SJSA1 (cell line): ENCODE results near the gene GSDMA. TPM values are rescaled to one million over a fixed set of nuclear protein-coding genes. Genes with fewer than 3 reads are reported as not detected.
"Not testable (repeated sequence)": the region's sequence is repeated elsewhere in the genome, so short reads cannot be mapped to it uniquely, and the experiment has no call there.

Experiments
- DNase-seq, 2 experiments: peaks; one replicate each; pipeline ENCODE4 v3.0.0-alpha.2; 2015 to 2020; ENCODE audit warnings: low spot score in 2 of 2, low read depth in 1 of 2
- H3K27ac ChIP-seq: fragments of 250-450 bp; sonication (Bioruptor Pico); 2 replicates; pipeline ENCODE4 v1.5.1; 2020; ENCODE audit warnings: mild to moderate bottlenecking, moderate library complexity
- H3K27me3 ChIP-seq: fragments of 250-450 bp; sonication (Bioruptor Pico); replicated peaks from 2 replicates; pipeline ENCODE4 v1.5.1; 2020; ENCODE audit warnings: mild to moderate bottlenecking, moderate library complexity
- H3K36me3 ChIP-seq: fragments of 250-450 bp; sonication (Bioruptor Pico); 2 replicates; pipeline ENCODE4 v1.5.1; 2020; ENCODE audit warnings: mild to moderate bottlenecking
- H3K4me1 ChIP-seq: fragments of 250-450 bp; sonication (Bioruptor Pico); replicated peaks from 2 replicates; pipeline ENCODE4 v1.6.1; 2021; ENCODE audit warnings: mild to moderate bottlenecking
- H3K4me3 ChIP-seq: fragments of 250-450 bp; sonication (Bioruptor Pico); 2 replicates; pipeline ENCODE4 v1.5.1; 2020; ENCODE audit warnings: mild to moderate bottlenecking
- H3K9me3 ChIP-seq: fragments of 250-450 bp; sonication (Bioruptor Pico); replicated peaks from 2 replicates; pipeline ENCODE4 v1.5.1; 2020; ENCODE audit warnings: mild to moderate bottlenecking
- total RNA-seq: library from RNA; depleted of rRNA; stranded (reverse); fragments of >200 nt; shearing (Covaris generic); gene quantifications from 2 replicates; pipeline ENCODE4 v1.2.3, GENCODE V29; 2014

GSDMA gene
- total RNA-seq, 1 experiment from 2014 or later: not detected

DNA sequence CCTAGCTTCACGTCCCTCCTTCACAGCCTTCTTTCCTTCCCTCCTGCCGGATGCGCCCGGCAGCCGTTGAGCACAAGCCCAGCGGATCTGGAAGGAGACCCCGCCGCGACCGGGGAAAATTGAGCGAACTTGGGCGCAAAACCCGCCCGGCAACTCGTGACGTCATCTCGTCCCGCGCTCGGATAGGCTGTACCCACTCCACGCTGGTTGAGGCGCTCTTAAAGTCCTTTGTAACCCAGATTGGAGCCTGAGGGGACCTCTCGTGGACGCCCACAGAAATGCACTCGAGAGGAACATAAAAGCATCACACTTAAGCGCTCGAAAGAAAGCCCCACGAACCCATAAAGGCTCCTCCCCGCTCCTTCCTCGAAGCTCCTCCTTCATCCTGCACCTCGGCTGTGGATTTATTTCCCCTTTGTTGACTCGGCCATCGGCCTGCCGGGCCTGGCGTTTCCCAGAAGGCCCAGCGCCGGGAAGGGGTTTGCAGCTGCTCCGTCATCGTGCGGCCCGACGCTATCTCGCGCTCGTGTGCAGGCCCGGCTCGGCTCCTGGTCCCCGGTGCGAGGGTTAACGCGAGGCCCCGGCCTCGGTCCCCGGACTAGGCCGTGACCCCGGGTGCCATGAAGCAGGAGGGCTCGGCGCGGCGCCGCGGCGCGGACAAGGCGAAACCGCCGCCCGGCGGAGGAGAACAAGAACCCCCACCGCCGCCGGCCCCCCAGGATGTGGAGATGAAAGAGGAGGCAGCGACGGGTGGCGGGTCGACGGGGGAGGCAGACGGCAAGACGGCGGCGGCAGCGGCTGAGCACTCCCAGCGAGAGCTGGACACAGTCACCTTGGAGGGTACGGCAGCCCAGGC, 17.8 kb downstream of the GSDMA start, which contains the start of gene PSMD3:
PSMD3 (plus strand) TSS at position 457 of the 856 bp plus-strand sequence; CDS start at position 621, 164 bp downstream.
- peak within 1 kb of the TSS; percentile 73 for H3K4me3 ChIP-seq
- H3K36me3 ChIP-seq: peaks cover 28% of the 10 kb centered on the region
- H3K27ac ChIP-seq: peak within 1 kb of the TSS; percentile 74
- H3K27me3 ChIP-seq: no peaks in the 10 kb centered on the region
- peaks cover 18% of the 10 kb centered on the region for H3K4me1 ChIP-seq
- peak; percentile 98 to 99 for DNase-seq
- no peaks in the 10 kb centered on the region for H3K9me3 ChIP-seq

DNA sequence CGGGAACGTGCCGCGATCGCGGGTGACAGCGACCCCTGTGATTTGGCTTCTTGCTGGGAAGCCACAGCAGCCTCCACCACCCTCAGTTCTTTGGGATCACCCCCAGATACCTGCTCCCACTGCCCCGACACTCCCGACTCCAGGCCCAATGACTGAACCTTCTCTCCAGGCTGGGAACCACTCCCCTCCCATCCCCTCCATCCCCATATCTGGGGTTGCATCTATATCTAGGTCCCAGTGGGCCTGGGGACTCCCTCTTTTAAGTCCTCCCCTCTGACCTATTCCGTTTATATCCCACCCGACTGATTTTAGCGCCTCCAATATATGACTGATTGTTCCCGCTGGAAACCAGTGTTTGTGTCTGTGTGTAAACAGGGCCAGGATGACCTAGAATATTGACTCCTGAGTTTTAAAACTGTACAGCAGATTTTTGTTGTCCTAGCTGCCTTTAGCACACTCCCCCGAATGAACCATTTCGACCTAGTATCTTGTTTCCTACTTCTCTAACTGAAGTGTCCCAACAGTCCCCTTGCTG, 18.5 kb downstream of the GSDMA start:
- peaks cover 35% of the 10 kb centered on the region for H3K36me3 ChIP-seq
- peaks cover 18% of the 10 kb centered on the region for H3K4me1 ChIP-seq
- no peaks in the 10 kb centered on the region for H3K9me3 ChIP-seq
- peak in 1 of 2 experiments; percentile 6 for DNase-seq
- peak overlapping the region; percentile 74 for H3K27ac ChIP-seq
- H3K27me3 ChIP-seq: no peaks in the 10 kb centered on the region
- H3K4me3 ChIP-seq: peak overlapping the region; percentile 73

DNA sequence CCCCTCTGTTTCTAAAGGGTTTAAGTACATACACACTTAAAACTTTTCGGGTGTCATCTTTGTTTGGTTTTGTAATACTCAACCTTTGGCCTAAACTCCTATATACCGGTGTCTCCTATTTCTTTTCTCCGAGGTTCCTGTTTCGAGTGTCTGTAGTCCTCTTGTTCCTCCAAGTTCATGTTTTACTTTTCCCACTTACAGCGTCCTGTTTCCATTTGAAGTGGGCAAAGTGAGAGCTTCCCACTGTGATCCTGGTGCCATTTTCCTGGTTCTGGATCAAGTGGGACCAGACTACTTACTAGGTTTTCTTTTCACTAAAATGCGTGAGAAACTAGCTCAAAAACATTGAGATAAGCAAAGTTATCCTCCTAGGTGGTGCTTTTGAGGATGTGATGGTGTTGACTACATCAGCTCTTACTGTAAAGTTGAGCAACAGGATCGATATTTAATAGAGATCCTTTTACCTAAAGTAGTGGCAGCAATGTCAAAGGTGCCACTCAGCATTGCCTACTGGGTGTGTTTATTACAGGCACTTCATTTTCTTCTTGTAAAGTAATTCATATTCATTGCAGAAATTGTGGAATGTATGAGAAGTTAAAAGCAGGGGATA, 19.1 kb downstream of the GSDMA start:
- Histone ChIP-seq H3K9me3 (no peaks in the 10 kb centered on the region), H3K27me3 (no peaks in the 10 kb centered on the region), H3K4me1 (peaks cover 18% of the 10 kb centered on the region), H3K27ac (peak overlapping the region; percentile 5; the same call in 1 of the 2 replicates), H3K36me3 (peaks cover 41% of the 10 kb centered on the region), H3K4me3 (peak overlapping the region; percentile 73)
- no peak for DNase-seq

DNA sequence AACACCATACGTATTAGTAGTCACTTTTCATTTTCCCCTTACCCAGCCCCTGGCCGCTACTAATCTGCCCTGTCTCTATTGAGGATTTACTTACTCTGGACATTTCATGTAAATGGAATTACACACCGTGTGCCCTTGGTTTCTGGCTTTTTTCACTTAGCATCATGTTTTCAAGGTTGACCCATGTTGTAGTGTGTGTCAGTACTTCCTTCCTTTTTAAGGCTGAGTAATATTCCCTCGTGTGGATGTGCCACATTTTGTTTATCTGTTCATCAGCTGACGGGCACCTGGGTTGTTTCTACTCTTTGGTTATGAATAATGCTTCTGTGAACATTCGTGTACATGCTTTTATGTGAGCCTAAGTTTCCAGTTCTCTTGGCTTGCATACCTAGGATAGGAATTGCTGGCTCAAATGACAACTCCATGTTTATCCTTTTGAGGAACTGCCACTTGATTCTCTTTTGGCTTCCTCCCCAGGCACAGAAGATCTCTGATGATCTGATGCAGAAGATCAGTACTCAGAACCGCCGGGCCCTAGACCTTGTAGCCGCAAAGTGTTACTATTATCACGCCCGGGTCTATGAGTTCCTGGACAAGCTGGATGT, 25.5 kb downstream of the GSDMA start:
- no peaks in the 10 kb centered on the region for H3K9me3 ChIP-seq
- H3K27ac ChIP-seq: no peak overlapping the region
- no peaks in the 10 kb centered on the region for H3K27me3 ChIP-seq
- H3K4me1 ChIP-seq: no peaks in the 10 kb centered on the region
- no peak for DNase-seq
- H3K36me3 ChIP-seq: peaks cover 95% of the 10 kb centered on the region
- no peak overlapping the region for H3K4me3 ChIP-seq

DNA sequence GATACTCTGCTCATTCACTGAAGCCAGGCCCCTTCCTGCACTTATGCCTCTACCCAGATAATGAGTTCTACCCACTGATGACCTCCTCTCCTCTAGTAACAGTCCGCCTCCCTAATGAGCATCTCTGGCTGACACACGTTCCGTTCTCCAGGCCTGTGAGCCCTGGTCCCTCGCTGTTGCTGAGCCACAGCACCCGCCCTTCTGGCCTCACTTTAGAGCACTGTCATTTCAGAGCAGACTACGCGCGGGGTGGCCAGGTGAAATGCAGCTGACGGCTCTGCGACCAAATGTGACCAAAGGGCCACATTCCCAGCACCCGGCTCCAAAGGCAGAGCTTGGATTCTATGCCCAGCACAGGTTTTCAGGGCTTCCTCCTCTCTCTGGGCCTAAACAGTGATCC, 31.6 kb downstream of the GSDMA start:
- H3K27me3 ChIP-seq: no peaks in the 10 kb centered on the region
- H3K27ac ChIP-seq: no peak overlapping the region
- H3K4me1 ChIP-seq: no peaks in the 10 kb centered on the region
- no peak for DNase-seq
- H3K36me3 ChIP-seq: peaks cover 87% of the 10 kb centered on the region
- H3K4me3 ChIP-seq: no peak overlapping the region
- H3K9me3 ChIP-seq: no peaks in the 10 kb centered on the region

DNA sequence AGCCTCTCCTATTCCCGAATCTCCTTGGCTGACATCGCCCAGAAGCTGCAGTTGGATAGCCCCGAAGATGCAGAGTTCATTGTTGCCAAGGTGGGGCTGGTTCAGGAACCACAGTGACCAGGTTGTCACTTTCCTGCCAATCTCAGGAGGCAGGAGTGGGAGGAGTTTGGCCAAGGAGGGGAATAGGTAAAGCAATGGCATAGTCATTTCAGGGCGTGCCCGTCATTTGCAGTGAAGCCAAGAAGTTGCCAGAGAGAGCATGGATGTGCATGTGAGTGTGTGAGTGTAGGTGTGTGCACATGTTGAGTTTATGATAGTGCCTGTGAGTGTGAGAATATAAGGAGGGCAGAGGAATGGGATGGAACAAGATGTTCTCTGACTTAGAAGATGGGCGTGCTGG, 32.6 kb downstream of the GSDMA start:
- Histone ChIP-seq H3K4me3 (no peak overlapping the region), H3K36me3 (peaks cover 77% of the 10 kb centered on the region), H3K9me3 (no peaks in the 10 kb centered on the region), H3K4me1 (no peaks in the 10 kb centered on the region), H3K27me3 (no peaks in the 10 kb centered on the region), H3K27ac (no peak overlapping the region)
- DNase-seq: no peak

DNA sequence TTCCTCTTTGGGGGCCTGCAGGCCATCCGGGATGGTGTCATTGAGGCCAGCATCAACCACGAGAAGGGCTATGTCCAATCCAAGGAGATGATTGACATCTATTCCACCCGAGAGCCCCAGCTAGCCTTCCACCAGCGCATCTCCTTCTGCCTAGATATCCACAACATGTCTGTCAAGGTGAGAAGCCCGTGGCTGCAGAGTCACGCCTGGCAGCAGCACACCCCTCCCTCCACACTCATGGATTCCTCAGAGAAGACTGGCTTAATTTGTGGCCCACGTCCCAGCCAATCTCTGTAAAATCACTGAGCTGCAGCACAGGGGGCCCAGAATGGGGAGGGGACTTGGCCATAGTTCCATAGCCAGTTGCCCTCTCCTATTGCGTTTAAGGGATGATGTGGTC, 33.4 kb downstream of the GSDMA start:
- H3K4me3 ChIP-seq: no peak overlapping the region
- H3K9me3 ChIP-seq: no peaks in the 10 kb centered on the region
- peaks cover 70% of the 10 kb centered on the region for H3K36me3 ChIP-seq

DNA sequence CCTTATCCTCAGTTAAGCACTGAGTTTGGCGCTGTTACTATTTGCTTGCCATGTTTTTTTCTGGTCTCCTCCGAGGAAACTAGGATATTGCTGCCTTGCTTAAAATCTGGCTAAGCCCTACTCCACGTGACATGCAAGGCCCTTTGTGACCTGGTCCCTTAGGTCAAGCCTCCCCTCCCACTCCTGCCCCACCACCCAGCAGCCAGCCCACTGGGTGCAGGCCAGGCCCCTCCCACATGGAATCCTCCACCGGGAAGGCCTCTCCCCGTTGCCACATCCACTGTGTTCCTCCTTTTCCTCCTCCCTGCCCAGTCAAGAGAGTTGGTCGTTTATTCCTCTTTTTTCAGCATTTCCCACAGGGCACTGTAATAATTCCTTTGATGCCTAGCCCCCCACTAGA, 34.0 kb downstream of the GSDMA start:
- H3K27ac ChIP-seq: no peak overlapping the region
- H3K9me3 ChIP-seq: no peaks in the 10 kb centered on the region
- H3K27me3 ChIP-seq: no peaks in the 10 kb centered on the region
- peaks cover 63% of the 10 kb centered on the region for H3K36me3 ChIP-seq
- no peaks in the 10 kb centered on the region for H3K4me1 ChIP-seq
- DNase-seq: no peak
- no peak overlapping the region for H3K4me3 ChIP-seq

More for the DNA sequence above, 33.4 kb downstream of the GSDMA start:
- no peak for DNase-seq
- H3K27ac ChIP-seq: no peak overlapping the region
- H3K4me1 ChIP-seq: no peaks in the 10 kb centered on the region
- H3K27me3 ChIP-seq: no peaks in the 10 kb centered on the region

DNA sequence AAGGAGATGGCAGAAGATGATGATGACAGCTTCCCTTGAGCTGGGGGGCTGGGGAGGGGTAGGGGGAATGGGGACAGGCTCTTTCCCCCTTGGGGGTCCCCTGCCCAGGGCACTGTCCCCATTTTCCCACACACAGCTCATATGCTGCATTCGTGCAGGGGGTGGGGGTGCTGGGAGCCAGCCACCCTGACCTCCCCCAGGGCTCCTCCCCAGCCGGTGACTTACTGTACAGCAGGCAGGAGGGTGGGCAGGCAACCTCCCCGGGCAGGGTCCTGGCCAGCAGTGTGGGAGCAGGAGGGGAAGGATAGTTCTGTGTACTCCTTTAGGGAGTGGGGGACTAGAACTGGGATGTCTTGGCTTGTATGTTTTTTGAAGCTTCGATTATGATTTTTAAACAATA, 34.7 kb downstream of the GSDMA start:
- Histone ChIP-seq H3K4me3 (no peak overlapping the region), H3K27me3 (no peaks in the 10 kb centered on the region), H3K9me3 (no peaks in the 10 kb centered on the region), H3K4me1 (no peaks in the 10 kb centered on the region), H3K27ac (no peak overlapping the region), H3K36me3 (peaks cover 56% of the 10 kb centered on the region)
- no peak for DNase-seq

DNA sequence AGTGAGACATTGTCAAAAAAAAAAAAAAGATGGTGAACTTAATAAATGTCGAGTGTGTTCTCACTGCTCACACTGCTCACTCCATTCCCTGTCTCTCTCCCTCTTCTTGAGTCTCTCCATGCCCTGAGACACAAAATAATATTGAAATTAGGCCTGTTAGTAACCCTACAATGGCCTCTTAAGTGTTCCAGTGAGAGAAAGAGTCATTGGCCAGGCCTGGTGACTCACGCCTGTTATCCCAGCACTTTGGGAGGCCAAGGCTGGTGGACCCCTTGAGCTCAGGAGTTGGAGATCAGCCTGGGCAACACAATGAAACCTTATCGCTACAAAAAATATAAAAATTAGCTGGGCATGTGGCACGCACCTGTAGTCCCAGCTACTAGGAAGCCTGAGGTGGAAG, 36.3 kb downstream of the GSDMA start:
- peaks cover 41% of the 10 kb centered on the region for H3K36me3 ChIP-seq
- H3K4me1 ChIP-seq: no peaks in the 10 kb centered on the region
- no peaks in the 10 kb centered on the region for H3K27me3 ChIP-seq
- H3K9me3 ChIP-seq: no peaks in the 10 kb centered on the region
- H3K4me3 ChIP-seq: no peak overlapping the region
- no peak for DNase-seq
- H3K27ac ChIP-seq: no peak overlapping the region

DNA sequence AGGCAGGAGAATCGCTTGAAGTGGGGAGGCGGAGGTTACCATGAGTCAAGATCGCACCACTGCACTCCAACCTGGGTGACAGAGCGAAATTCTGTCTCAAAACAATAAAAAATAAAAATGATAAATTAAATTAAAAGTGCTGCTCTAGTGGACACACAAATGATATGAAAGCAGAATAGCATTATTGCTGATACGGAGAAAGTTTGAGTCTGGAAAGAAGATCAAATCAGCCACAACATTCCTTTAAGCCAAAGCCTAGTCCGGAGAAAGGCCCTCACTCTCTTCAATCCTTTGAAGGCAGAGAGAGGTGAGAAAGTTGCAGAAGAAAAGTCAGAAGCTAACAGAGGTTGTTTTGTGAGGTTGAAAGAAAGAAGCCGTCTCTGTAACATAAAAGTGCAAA, 37.4 kb downstream of the GSDMA start:
- no peaks in the 10 kb centered on the region for H3K27me3 ChIP-seq
- H3K36me3 ChIP-seq: peaks cover 30% of the 10 kb centered on the region
- DNase-seq: no peak
- H3K4me1 ChIP-seq: no peaks in the 10 kb centered on the region
- H3K4me3 ChIP-seq: no peak overlapping the region
- H3K9me3 ChIP-seq: no peaks in the 10 kb centered on the region
- no peak overlapping the region for H3K27ac ChIP-seq

DNA sequence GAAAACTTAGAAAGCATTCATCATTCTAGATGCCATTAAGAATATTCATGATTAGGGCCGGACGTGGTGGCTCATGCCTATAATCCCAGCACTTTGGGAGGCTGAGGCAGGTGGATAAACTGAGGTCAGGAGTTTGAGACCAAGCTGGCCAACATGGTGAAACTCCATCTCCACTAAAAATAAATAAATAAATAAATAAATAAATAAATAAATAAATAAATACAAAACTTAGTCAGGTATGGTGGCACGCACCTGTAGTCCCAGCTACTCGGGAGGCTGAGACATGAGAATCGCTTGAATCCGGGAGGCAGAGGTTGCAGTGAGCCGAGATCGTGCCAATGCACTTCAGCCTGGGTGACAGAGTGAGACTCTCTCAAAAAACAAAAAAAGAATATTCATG, 38.5 kb downstream of the GSDMA start:
- not testable (repeated sequence) for H3K27ac ChIP-seq

DNA sequence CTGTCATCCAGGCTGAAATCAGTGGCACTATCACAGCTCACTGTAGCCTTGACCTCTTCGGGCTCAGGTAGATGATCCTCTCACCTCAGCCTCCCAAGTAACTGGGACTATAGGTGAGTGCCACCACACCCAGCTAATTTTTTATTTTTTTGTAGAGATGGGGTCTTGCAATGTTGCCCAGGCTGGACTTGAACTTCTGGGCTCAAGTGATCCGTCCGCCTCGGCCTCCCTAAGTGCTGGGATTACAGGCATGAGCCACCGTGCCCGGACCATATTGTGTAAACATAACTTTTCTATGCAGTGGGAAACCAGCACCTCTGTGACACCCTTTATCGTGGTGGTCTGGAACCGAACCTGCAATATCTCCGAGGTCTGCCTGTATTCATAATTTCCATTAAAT, 41.3 kb downstream of the GSDMA start:
- Histone ChIP-seq H3K27me3 (no peaks in the 10 kb centered on the region), H3K4me3 (no peak overlapping the region), H3K9me3 (no peaks in the 10 kb centered on the region), H3K36me3 (no peaks in the 10 kb centered on the region), H3K27ac (no peak overlapping the region), H3K4me1 (no peaks in the 10 kb centered on the region)
- DNase-seq: no peak

More for the DNA sequence above, 38.5 kb downstream of the GSDMA start:
- not testable (repeated sequence) for H3K4me1 ChIP-seq, DNase-seq, H3K9me3 ChIP-seq, H3K4me3 ChIP-seq, H3K27me3 ChIP-seq
- peaks cover 18% of the 10 kb centered on the region for H3K36me3 ChIP-seq

DNA sequence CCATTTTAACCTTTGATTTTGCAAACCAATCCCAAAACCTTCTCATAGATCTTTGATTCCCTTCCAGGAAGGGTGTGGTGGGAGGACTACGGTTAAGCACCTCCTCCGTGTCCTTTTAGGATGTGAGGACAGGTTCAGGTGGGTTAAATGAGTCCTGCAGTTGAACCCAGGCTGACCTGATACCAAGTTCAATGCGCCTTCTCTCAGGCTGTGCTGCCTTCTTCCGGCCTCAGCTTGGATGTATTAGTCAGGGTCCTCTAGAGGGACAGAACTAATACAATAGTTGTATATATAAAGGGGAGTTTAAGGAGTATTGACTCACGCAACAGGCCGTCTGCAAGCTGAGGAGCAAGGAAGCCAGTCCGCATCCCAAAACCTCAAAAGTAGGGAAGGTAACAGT, 41.9 kb downstream of the GSDMA start:
- H3K27ac ChIP-seq: no peak overlapping the region
- H3K4me1 ChIP-seq: no peaks in the 10 kb centered on the region
- H3K9me3 ChIP-seq: no peaks in the 10 kb centered on the region
- no peak overlapping the region for H3K4me3 ChIP-seq
- no peaks in the 10 kb centered on the region for H3K36me3 ChIP-seq
- H3K27me3 ChIP-seq: no peaks in the 10 kb centered on the region
- no peak for DNase-seq
